ENCODE measurements around the gene TXNRD3. TPM values are rescaled to one million over a fixed set of nuclear protein-coding genes. Genes with fewer than 3 reads are reported as not detected.
"Not testable (repeated sequence)": the region's sequence is repeated elsewhere in the genome, so short reads cannot be mapped to it uniquely, and the experiment has no call there.

The TXNRD3 gene
- total RNA-seq, 1 experiment from 2014 or later: 21.5 TPM

GRCh38 chr3:126612479-126613205 lies 42.3 kb downstream of the TXNRD3 start:
- in situ Hi-C loops (cut with HindIII; ENCODE audit: low sequenced_read_pairs): no loop called here
- DNase-seq (ENCODE audit: low spot score): no peak

DNA sequence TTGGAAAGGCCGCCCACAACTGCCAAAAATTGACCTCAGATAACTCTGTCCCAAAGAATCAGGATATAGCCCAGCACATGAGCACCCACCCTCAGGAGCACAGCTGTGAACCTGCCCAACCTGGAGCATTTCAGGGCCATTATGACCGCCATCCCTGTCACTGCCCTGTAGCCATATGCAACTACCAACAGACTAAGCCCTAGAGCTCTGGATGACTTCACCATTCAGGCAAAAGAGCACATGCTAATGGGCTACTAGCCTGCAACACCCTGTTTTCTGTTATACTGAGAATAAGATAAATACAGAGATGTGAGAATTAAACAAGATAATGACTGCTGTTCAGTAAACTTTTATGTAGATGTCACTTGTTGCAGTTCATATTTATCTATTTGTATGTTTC lies 45.0 kb downstream of the TXNRD3 start:
- no peak for DNase-seq (ENCODE audit: low spot score)
- in situ Hi-C loops (cut with HindIII; ENCODE audit: low sequenced_read_pairs): no loop called here

DNA sequence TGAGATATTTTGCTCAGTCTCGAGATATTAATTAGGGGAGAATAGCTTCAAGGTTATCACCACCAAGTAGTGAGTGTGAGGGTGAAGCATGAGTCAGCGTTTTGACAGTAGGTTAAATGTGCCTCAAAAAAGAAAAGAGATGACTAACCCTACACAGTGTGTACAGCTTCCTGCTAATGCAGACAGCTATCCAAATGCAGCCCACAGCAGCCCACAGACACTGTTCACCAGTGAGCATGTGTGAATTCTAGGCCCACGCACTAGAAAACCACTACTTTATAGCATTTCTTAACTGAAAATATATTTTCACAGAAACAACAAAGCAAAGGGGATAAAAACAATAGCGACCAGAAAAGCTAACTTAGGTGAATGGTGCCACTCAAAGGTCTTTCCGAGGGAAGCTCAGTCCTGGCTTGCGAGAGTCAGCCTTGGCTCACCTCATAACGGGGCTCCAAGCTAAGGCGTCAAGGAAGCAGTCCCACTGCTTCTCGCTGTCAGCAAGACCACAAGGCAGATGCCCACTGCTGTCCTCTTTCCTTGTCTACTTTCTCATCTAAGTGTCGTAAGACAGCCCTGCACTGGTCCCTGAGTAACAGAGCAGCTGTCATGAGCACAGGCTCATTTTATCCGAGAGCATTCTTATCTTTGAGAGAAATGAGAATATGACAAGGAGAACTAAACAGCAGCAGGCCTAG lies 47.6 kb downstream of the TXNRD3 start:
- DNase-seq (ENCODE audit: low spot score): no peak
- in situ Hi-C loops (cut with HindIII; ENCODE audit: low sequenced_read_pairs): no loop called here

- in situ Hi-C loops (cut with HindIII; ENCODE audit: low sequenced_read_pairs): no loop called here
Measured at GRCh38 chr3:126606001-126606400, 48.9 kb downstream of the TXNRD3 start.

DNA sequence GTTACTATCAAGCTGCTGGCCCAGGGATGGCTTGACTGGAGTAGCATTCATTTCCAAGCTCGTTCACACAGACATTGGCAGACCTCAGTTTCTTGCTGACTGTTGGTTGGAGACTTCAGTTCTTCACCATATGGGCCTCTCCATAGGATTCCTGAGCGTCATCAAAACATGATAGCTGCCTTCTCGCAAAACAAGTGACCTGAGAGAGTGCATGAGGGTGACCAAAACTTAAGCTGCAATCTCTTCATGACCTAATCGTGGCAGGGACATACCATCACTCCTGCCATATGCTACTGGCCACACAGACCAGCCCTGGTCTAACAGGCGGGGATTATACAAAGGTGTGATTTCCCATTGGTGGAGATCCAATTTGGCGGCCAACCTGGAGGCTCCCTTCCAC lies 50.2 kb downstream of the TXNRD3 start:
- DNase-seq (ENCODE audit: low spot score): peak; percentile 71
- in situ Hi-C loops (cut with HindIII; ENCODE audit: low sequenced_read_pairs): no loop called here

More at GRCh38 chr3:126606001-126606400, 48.9 kb downstream of the TXNRD3 start:
- DNase-seq (ENCODE audit: low spot score): peak; percentile 16

DNA sequence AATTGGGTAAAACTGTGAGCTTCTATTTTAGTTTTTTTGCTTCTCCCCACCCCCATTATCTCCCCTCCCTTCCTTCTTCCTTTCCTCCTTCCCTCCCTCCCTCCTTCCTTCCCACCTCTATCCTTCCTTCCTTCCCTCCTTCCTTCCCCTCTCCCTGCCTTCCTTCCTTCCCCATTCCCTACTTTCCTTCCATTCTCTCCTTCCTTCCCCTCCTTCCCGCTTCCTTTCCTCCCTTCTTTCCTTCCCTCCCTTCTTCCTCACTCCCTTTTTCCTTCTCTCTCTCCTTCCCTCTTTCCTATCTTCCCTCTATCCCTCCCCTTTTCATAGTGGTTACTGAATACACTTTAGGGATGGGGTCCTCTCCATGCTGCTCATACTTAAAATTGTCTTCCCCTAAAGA lies 55.8 kb downstream of the TXNRD3 start:
- DNase-seq (ENCODE audit: low spot score): no peak
- in situ Hi-C loops (cut with HindIII; ENCODE audit: low sequenced_read_pairs): no loop called here

GRCh38 chr3:126595479-126595878 lies 59.4 kb downstream of the TXNRD3 start:
- DNase-seq (ENCODE audit: low spot score); in situ Hi-C loops (cut with HindIII; ENCODE audit: low sequenced_read_pairs): not testable (repeated sequence)

GRCh38 chr3:126591515-126591914 lies 63.4 kb downstream of the TXNRD3 start:
- in situ Hi-C loops (cut with HindIII; ENCODE audit: low sequenced_read_pairs): not testable (repeated sequence)

GRCh38 chr3:126582311-126582710 lies 72.6 kb downstream of the TXNRD3 start:
- in situ Hi-C loops (cut with HindIII; ENCODE audit: low sequenced_read_pairs): no loop called here

More at GRCh38 chr3:126591515-126591914, 63.4 kb downstream of the TXNRD3 start:
- DNase-seq (ENCODE audit: low spot score): not testable (repeated sequence)

DNA sequence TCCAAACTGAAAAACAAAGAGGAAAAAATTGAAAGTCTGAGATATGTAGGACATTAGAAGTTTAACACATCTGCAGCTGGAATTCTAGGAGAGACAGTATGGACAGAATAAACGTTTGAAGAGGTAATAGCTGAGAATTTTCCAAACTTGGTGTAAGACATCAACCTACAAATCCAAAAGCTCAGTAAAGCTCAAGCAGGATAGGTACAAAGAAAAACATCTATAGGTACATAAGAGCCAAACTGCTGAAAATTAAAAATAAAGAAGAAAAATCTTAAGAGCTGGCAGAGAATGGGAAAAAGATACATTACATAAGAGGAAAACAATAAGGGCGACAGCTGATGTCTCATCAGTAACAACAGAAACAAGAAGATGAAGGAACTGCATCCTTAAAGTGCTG lies 73.4 kb downstream of the TXNRD3 start:
- in situ Hi-C loops (cut with HindIII; ENCODE audit: low sequenced_read_pairs): no loop called here
- no peak for DNase-seq (ENCODE audit: low spot score)

More at GRCh38 chr3:126582311-126582710, 72.6 kb downstream of the TXNRD3 start:
- no peak for DNase-seq (ENCODE audit: low spot score)

DNA sequence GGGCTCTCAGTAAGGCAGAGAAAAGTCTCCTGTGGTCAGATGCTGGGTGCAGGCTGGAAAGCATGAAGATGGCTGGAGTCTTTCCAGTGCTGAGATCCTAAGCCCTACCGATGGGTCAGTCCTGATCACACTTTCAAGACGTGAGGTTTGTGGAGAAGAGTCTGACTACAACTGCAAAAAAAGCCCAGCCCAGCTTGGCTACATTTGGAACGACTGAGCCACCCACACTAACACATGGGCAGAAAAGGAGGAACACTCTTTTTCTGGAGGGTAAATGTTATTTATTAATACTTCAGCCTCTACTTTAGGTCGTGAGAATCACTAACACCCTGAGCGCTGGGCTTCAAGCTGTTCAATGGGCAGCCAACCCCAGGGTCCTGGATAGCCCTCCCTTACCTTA lies 74.2 kb downstream of the TXNRD3 start:
- DNase-seq (ENCODE audit: low spot score): no peak
- in situ Hi-C loops (cut with HindIII; ENCODE audit: low sequenced_read_pairs): no loop called here

GRCh38 chr3:126578702-126579101 lies 76.2 kb downstream of the TXNRD3 start:
- in situ Hi-C loops (cut with HindIII; ENCODE audit: low sequenced_read_pairs): no loop called here
- no peak for DNase-seq (ENCODE audit: low spot score)

DNA sequence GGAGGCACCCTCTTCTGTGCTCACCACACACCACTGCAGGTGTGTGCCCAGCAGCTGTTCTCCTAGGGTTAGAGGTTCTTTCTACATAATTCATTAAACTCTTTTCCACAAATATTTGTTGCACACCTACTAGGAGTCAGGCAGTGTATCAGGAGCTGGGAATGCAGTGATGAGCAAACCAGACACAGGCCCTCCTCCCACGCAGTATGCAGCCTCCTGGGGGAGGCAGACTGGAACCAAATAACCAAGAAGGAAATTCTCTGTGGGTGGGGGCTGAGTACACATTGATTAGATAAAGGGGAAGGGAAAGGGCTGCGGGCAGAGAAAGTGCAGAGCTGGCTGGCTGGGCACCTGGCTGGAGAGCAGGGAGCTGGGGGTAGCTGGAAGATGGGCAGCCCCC lies 77.7 kb downstream of the TXNRD3 start:
- DNase-seq (ENCODE audit: low spot score): no peak
- in situ Hi-C loops (cut with HindIII; ENCODE audit: low sequenced_read_pairs): no loop called here

DNA sequence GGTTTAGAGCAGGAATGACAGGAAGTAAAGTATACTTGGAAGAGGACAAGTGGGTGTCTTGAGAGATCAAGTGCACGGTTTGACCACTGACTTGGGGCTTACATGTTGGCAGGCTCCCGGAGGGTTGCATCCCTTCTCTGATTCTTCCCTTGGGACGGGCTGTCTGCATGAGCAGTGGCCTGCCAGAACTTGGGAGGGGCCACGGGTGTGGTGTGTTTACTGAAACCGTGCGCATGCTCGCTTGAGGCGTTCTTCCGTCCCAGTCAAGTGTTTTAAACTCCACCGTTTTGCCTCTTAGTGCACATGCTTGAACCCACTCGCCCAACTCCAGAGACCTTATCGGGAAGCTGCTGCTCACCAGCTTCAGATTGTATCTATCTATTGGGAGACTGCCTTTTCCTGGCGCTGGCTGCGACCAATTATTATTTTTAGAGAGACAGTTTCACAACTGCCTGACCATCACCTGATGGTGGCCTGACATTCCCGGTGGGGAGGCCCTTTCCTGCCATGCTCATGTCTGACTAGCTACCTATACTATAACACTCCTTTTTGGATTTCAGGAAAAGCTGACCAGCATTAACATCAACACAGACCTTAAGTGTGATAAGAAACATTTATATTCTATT lies 81.3 kb downstream of the TXNRD3 start:
- in situ Hi-C loops (cut with HindIII; ENCODE audit: low sequenced_read_pairs): no loop called here
- DNase-seq (ENCODE audit: low spot score): no peak

- in situ Hi-C loops (cut with HindIII; ENCODE audit: low sequenced_read_pairs): no loop called here
Measured at GRCh38 chr3:126571078-126571477, 83.8 kb downstream of the TXNRD3 start.

GRCh38 chr3:126570103-126570541 lies 84.8 kb downstream of the TXNRD3 start:
- no peak for DNase-seq (ENCODE audit: low spot score)
- in situ Hi-C loops (cut with HindIII; ENCODE audit: low sequenced_read_pairs): no loop called here

More at GRCh38 chr3:126571078-126571477, 83.8 kb downstream of the TXNRD3 start:
- DNase-seq (ENCODE audit: low spot score): no peak

GRCh38 chr3:126569390-126569975 lies 85.4 kb downstream of the TXNRD3 start:
- peak; percentile 87 for DNase-seq (ENCODE audit: low spot score)
- in situ Hi-C loops (cut with HindIII; ENCODE audit: low sequenced_read_pairs): no loop called here

DNA sequence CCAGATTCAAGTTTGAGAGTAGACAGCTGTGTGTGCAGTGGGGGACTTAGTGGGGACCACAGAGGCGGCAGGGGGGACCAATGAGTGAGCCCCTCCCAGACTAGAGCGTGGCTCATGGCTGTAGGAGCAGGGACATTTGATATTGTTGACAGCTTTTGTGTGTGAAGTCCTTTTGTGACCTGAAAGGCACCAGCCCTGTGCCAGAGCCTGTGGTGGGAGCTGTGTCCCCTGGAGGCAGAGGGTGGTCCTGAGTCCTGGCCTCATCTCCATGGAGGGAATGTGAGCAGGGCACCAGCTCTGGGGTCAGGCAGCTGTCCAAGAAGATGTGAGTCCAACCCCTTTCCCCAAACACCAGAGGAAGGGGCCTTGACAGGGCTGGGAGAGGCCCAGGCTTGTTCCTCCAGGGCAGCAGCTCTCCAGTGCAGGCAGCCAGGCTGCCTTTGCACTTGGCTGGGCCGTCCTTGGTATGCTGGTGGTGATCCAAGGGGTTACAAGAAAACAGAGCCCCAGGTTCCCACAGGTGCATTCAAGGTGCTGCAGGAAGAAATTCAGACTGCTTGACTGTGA lies 86.1 kb downstream of the TXNRD3 start:
- in situ Hi-C loops (cut with HindIII; ENCODE audit: low sequenced_read_pairs): no loop called here

GRCh38 chr3:126567696-126568438 lies 87.1 kb downstream of the TXNRD3 start:
- in situ Hi-C loops (cut with HindIII; ENCODE audit: low sequenced_read_pairs): no loop called here
- DNase-seq (ENCODE audit: low spot score): peak; percentile 60

More for the DNA sequence above, 86.1 kb downstream of the TXNRD3 start:
- no peak for DNase-seq (ENCODE audit: low spot score)

Data from G401 (cell line).